Liver (tissue), 9 donors: ENCODE measurements around the gene C4A. TPM values are rescaled to one million over a fixed set of nuclear protein-coding genes. Genes with fewer than 3 reads are reported as not detected.
"Not testable (repeated sequence)": the region's sequence is repeated elsewhere in the genome, so short reads cannot be mapped to it uniquely, and the experiment has no call there.

ENCODE experiments used
- DNase-seq: peaks from one replicate; pipeline ENCODE4 v3.0.0-alpha.2; 2017; ENCODE audit warnings: low spot score
- H3K27ac ChIP-seq, 2 donors: one replicate each; pipeline ENCODE4 v1.7.0; 2013; ENCODE audit warnings: inconsistent platforms in 2 of 2, low read length in 2 of 2, control low read depth in 1 of 2, low read depth in 1 of 2, mild to moderate bottlenecking in 1 of 2
- H3K27me3 ChIP-seq, 4 donors: one replicate each; pipeline versions ENCODE4 v1.6.1 to v1.7.0; 2013; ENCODE audit warnings: low read length in 3 of 4, inconsistent platforms in 1 of 4, mild to moderate bottlenecking in 1 of 4, moderate library complexity in 1 of 4; ENCODE audit not compliant: control insufficient read depth in 4 of 4, insufficient read depth in 4 of 4
- H3K36me3 ChIP-seq, 4 donors: one replicate each; pipeline versions ENCODE4 v1.6.1 to v1.7.0; 2013; ENCODE audit warnings: low read length in 3 of 4, mild to moderate bottlenecking in 3 of 4, low read depth in 1 of 4, moderate library complexity in 1 of 4; ENCODE audit not compliant: control insufficient read depth in 4 of 4, insufficient read depth in 3 of 4
- H3K4me1 ChIP-seq, 4 donors: one replicate each; pipeline versions ENCODE4 v1.6.1 to v1.7.0; 2013; ENCODE audit warnings: low read length in 3 of 4, mild to moderate bottlenecking in 3 of 4, moderate library complexity in 1 of 4; ENCODE audit not compliant: control insufficient read depth in 4 of 4, insufficient read depth in 4 of 4
- H3K4me3 ChIP-seq, 3 donors: one replicate each; pipeline versions ENCODE4 v1.6.1 to v1.7.0; 2013; ENCODE audit warnings: low read length in 3 of 3, control low read depth in 1 of 3, low read depth in 1 of 3, mild to moderate bottlenecking in 1 of 3
- H3K9ac ChIP-seq, 2 donors: one replicate each; pipeline ENCODE4 v1.7.0; 2013; ENCODE audit warnings: low read length in 2 of 2, mild to moderate bottlenecking in 2 of 2, moderate library complexity in 2 of 2, control low read depth in 1 of 2, low read depth in 1 of 2
- H3K9me3 ChIP-seq, 4 donors: one replicate each; pipeline versions ENCODE4 v1.6.1 to v1.7.0; 2013; ENCODE audit warnings: low read length in 3 of 4; ENCODE audit not compliant: control insufficient read depth in 4 of 4
- HNF4A ChIP-seq, 2 donors: conservative IDR thresholded peaks; 2 replicates each; pipeline ENCODE4 v1.6.1; 2016; ENCODE audit warnings: antibody characterized with exemption in 2 of 2, mild to moderate bottlenecking in 2 of 2
- RXRA ChIP-seq, 2 donors: IDR thresholded peaks; 2 replicates each; pipeline ENCODE4 v1.6.1; 2017 to 2018; ENCODE audit warnings: antibody characterized with exemption in 2 of 2, mild to moderate bottlenecking in 1 of 2
- SP1 ChIP-seq: IDR thresholded peaks from 2 replicates; pipeline ENCODE4 v1.6.1; 2018; ENCODE audit warnings: antibody characterized with exemption, mild to moderate bottlenecking
- WGBS: extraction: QIAGEN DNeasy Blood & Tissue Kit; methylation state at CpG from one replicate; pipeline ENCODE4 v1.1.7; 2013; 5-methylcytosine and 5-hydroxymethylcytosine counted together
- polyA plus RNA-seq, 2 donors: library from polyadenylated mRNA; stranded (reverse) in 1 of 2; unstranded in 1 of 2; fragments of 200-250 nt in 1 of 2; fragments of >200 nt in 1 of 2; fragmentation: Nextera tagmentation in 1 of 2; extraction: Ambion mirVana in 1 of 2; gene quantifications; one replicate each; pipeline versions ENCODE4 v1.2.1 to v1.2.3, GENCODE V29; 2013 to 2015
- total RNA-seq, 2 donors: library from RNA; depleted of rRNA; stranded (reverse); fragments of >200 nt; gene quantifications; one replicate each; pipeline ENCODE4 v1.2.3, GENCODE V29; 2014
- donor health status: healthy.
- donor health status: healthy.
- donor health status: healthy.
- donor health status: healthy.
- donor health status: healthy.

C4A gene
- total and polyA plus RNA-seq, 4 donors, result 410 to 2,903 (median 1,534) TPM

DNA sequence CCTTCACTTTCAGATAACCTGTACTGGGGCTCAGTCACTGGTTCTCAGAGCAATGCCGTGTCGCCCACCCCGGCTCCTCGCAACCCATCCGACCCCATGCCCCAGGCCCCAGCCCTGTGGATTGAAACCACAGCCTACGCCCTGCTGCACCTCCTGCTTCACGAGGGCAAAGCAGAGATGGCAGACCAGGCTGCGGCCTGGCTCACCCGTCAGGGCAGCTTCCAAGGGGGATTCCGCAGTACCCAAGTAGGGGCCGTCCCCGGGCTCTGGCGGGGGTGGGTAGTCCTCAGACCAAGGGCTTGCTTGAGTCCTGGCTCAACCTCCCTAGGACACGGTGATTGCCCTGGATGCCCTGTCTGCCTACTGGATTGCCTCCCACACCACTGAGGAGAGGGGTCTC lies 47.7 kb downstream of the C4A start:
- not testable (repeated sequence) for H3K27ac ChIP-seq, H3K9me3 ChIP-seq, H3K9ac ChIP-seq, DNase-seq, H3K27me3 ChIP-seq, H3K4me3 ChIP-seq, H3K4me1 ChIP-seq, H3K36me3 ChIP-seq
- 82% methylated on average over 8 of the region's 14 CpGs for WGBS

DNA sequence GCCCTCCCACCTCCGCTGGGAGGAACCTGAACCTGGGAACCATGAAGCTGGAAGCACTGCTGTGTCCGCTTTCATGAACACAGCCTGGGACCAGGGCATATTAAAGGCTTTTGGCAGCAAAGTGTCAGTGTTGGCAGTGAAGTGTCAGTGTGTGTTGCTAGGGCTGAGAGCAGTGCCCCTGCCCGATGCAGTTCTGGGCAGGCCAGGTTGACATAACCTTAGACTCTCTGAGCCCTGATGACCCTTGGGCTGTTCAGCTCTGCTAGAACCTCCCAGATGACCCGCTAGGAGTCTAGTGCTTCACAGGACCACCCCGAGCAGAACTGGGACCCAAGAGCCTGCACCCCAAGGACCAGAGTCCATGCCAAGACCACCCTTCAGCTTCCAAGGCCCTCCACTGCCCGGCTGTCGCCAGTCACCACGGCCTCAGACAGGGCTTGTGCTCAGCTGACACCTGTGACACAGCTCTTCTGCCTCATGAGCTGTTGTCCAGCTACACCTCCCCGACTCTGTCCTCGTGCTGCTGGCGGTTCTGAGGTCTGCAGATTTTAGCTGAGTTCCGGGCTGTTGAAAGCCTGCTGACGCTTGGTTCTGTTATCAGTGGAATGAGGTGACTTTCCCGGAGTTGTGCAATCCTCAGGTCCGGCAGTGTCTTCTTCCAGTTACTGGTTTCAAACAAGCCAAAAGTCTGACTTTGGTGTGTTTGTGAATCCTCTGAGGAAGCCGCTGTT lies 53.6 kb downstream of the C4A start:
- not testable (repeated sequence) for H3K9me3 ChIP-seq, H3K9ac ChIP-seq, H3K27ac ChIP-seq, H3K27me3 ChIP-seq, H3K4me3 ChIP-seq, H3K36me3 ChIP-seq, H3K4me1 ChIP-seq, DNase-seq
- no CpG with 5 or more reads among the region's 16 CpGs for WGBS

DNA sequence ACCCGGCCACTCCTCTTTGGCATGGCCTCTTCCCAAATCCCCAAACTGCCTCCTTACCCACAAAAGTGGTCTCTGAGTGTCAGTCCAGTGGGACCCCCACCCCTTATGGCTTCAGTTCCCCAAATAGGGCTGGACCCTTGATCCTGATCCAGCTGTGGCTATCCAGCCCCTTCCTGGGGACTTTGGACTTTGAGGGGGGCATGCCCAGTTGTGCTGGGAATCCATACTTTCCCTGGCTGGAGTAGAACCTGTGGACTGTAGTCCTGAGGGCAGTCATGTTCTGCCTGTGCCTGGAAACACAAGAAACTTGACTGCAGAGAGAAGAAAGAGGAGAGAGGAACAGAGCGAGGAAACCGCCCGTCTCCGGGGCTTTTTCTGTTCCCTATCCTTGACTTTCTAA lies 55.3 kb downstream of the C4A start:
- not testable (repeated sequence) for H3K36me3 ChIP-seq, H3K4me3 ChIP-seq, DNase-seq, H3K9me3 ChIP-seq, H3K4me1 ChIP-seq, H3K27me3 ChIP-seq, H3K9ac ChIP-seq
- TF ChIP-seq SP1, result peak; percentile 22
- peak in 1 of 2 donors; percentile 30 for TF ChIP-seq RXRA (IDR thresholded peaks at IDR 0.05)
- TF ChIP-seq HNF4A (conservative IDR thresholded peaks at IDR 0.05), result peak; percentile 69 to 71
- H3K27ac ChIP-seq, result peak overlapping the region; percentile 20 to 46
- 91% methylated on average over 4 of the region's 5 CpGs for WGBS

DNA sequence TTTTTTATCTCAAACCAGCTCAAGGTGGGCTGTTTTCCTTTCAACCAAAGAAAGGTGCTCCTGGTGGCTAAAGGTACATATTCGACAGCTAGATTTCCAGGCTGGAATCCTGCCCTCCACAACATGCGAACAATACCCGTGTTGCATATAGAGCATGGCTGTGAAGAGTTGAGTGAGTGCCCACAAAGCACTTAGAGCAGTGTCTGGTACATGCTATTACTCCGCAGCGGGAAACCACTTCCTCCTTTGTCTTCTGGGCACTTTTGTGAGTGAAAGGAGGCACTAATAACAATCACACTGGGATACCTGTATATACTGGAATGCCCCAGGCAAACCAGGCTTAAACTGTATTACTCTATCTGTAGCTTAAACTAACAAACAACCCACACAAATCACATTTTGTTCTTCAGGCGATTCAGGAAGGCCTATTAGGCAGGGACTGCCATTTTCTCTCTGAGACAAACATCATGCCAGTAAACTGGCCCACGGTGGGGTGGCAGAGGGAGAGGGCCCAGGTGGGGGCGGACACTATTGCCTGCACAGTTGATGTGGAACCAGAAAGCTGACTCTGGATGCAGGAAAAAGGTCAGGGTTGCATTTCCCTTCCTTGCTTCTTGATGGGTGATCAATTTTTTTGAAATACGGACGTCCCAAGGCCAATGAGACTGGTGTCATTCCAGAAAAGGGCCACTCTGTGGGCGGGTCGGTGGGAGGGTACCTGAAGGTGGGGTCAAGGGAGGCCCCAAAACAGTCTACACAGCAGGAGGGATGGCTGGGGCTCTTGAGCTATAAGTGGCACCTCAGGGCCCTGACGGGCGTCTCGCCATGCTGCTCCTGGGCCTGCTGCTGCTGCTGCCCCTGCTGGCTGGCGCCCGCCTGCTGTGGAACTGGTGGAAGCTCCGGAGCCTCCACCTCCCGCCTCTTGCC lies 56.0 kb downstream of the C4A start, which contains the start of gene CYP21A2:
Gene CYP21A2 (plus strand): TSS at position 818 of the 927 bp plus-strand sequence. CDS start 8 bp downstream, at position 826.
- not testable (repeated sequence) for H3K9me3 ChIP-seq, H3K4me3 ChIP-seq, H3K27me3 ChIP-seq, H3K36me3 ChIP-seq, H3K4me1 ChIP-seq, H3K9ac ChIP-seq, DNase-seq
- peak within 1 kb of the TSS; percentile 41 to 56 for H3K27ac ChIP-seq
- peak in 1 of 2 donors; percentile 53 for TF ChIP-seq HNF4A (conservative IDR thresholded peaks at IDR 0.05)
- TF ChIP-seq RXRA (IDR thresholded peaks at IDR 0.05), result peak in 1 of 2 donors; percentile 59
- 59% methylated on average over 15 of the region's 19 CpGs for WGBS

DNA sequence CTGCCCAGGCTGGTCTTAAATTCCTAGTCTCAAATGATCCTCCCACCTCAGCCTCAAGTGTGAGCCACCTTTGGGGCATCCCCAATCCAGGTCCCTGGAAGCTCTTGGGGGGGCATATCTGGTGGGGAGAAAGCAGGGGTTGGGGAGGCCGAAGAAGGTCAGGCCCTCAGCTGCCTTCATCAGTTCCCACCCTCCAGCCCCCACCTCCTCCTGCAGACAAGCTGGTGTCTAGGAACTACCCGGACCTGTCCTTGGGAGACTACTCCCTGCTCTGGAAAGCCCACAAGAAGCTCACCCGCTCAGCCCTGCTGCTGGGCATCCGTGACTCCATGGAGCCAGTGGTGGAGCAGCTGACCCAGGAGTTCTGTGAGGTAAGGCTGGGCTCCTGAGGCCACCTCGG lies 57.0 kb downstream of the C4A start:
- DNase-seq, H3K9ac ChIP-seq, H3K4me1 ChIP-seq, H3K27me3 ChIP-seq, H3K4me3 ChIP-seq, H3K9me3 ChIP-seq, H3K36me3 ChIP-seq, H3K27ac ChIP-seq: not testable (repeated sequence)
- 68% methylated on average over 4 of the region's 5 CpGs for WGBS

DNA sequence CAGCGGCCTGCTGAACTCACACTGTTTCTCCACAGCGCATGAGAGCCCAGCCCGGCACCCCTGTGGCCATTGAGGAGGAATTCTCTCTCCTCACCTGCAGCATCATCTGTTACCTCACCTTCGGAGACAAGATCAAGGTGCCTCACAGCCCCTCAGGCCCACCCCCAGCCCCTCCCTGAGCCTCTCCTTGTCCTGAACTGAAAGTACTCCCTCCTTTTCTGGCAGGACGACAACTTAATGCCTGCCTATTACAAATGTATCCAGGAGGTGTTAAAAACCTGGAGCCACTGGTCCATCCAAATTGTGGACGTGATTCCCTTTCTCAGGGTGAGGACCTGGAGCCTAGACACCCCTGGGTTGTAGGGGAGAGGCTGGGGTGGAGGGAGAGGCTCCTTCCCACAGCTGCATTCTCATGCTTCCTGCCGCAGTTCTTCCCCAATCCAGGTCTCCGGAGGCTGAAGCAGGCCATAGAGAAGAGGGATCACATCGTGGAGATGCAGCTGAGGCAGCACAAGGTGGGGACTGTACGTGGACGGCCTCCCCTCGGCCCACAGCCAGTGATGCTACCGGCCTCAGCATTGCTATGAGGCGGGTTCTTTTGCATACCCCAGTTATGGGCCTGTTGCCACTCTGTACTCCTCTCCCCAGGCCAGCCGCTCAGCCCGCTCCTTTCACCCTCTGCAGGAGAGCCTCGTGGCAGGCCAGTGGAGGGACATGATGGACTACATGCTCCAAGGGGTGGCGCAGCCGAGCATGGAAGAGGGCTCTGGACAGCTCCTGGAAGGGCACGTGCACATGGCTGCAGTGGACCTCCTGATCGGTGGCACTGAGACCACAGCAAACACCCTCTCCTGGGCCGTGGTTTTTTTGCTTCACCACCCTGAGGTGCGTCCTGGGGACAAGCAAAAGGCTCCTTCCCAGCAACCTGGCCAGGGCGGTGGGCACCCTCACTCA lies 57.7 kb downstream of the C4A start:
- DNase-seq, result not testable (repeated sequence)
- 84% methylated on average over 23 of the region's 24 CpGs for WGBS

DNA sequence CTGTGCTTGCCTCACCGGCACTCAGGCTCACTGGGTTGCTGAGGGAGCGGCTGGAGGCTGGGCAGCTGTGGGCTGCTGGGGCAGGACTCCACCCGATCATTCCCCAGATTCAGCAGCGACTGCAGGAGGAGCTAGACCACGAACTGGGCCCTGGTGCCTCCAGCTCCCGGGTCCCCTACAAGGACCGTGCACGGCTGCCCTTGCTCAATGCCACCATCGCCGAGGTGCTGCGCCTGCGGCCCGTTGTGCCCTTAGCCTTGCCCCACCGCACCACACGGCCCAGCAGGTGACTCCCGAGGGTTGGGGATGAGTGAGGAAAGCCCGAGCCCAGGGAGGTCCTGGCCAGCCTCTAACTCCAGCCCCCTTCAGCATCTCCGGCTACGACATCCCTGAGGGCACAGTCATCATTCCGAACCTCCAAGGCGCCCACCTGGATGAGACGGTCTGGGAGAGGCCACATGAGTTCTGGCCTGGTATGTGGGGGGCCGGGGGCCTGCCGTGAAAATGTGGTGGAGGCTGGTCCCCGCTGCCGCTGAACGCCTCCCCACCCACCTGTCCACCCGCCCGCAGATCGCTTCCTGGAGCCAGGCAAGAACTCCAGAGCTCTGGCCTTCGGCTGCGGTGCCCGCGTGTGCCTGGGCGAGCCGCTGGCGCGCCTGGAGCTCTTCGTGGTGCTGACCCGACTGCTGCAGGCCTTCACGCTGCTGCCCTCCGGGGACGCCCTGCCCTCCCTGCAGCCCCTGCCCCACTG lies 58.6 kb downstream of the C4A start:
- not testable (repeated sequence) for H3K9me3 ChIP-seq, H3K27ac ChIP-seq

More for the DNA sequence above, 57.7 kb downstream of the C4A start:
- H3K9ac ChIP-seq, H3K27me3 ChIP-seq, H3K36me3 ChIP-seq, H3K4me1 ChIP-seq, H3K9me3 ChIP-seq, H3K27ac ChIP-seq, H3K4me3 ChIP-seq: not testable (repeated sequence)

More for the DNA sequence above, 58.6 kb downstream of the C4A start:
- not testable (repeated sequence) for H3K9ac ChIP-seq, H3K4me3 ChIP-seq, DNase-seq, H3K4me1 ChIP-seq, H3K36me3 ChIP-seq, H3K27me3 ChIP-seq
- 92% methylated on average over 26 of the region's 43 CpGs for WGBS
